NCI-H1694 treated with DMSO at 0.1 percent for 48 hours (cell line): ENCODE measurements around the gene CACNA1D.

Experiments used
- DNase-seq: peaks from one replicate; lab custom pipeline; 2025; lab: John Stamatoyannopoulos, UW

Gene CACNA1D

DNA sequence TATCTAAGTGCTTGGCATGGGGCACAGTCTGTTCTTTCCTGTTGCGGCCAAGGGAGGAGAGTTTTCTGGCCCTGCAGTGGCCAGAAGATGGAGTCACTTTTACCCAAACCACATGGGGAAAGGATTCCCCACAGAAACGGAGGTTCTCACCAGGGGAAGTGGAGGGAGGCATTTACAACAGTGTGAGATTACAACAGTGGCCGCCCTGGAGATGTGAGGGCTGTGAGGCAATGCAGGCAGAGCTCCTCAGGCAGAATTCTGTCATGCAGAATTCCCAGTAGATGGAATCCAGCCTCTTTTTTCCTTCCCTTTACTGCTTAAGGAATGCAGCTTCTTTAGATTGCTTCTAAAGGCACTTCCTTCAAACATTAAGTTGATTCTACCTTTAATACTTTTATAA is 83.1 kb downstream of the CACNA1D start:
- DNase-seq: no peak

DNA sequence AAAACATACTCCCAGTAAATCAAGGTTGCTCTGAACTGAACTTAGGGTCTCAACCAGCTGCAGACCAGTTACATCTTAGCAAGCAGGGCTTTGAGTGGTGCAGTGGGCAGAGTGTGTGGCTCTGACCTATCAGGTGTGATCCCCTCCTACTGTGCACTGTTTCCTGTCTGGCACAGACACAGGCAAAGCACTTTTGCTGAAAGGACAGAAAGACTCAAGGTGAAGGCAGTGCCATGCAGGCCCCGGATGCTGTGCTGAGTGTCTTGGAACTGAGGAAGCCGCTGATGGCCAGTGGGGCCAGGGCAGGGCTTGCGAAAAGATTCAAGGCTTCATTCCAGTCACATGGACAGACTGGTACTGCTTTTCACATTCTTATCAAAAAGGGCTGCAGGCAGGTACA is 85.2 kb downstream of the CACNA1D start:
- no peak for DNase-seq

DNA sequence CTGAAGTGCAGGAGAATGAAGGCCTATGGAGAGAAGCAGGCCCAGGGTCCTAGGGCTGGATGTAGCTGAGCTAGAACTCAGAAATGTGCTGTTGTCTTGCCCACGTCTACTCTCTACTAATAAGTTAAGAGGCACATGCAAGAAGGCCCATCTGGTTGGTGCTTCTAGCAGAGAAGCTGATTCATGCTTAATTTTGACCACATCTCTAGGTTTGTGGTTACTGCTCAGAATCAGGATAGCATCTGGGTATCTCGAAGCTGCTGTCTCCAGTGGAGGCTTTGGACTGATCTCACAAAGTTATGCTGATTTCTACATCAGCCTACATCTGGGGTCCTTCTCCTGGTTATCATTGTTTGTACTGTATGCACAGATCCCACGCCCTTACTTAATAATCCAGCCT is 87.3 kb downstream of the CACNA1D start:
- no peak for DNase-seq

DNA sequence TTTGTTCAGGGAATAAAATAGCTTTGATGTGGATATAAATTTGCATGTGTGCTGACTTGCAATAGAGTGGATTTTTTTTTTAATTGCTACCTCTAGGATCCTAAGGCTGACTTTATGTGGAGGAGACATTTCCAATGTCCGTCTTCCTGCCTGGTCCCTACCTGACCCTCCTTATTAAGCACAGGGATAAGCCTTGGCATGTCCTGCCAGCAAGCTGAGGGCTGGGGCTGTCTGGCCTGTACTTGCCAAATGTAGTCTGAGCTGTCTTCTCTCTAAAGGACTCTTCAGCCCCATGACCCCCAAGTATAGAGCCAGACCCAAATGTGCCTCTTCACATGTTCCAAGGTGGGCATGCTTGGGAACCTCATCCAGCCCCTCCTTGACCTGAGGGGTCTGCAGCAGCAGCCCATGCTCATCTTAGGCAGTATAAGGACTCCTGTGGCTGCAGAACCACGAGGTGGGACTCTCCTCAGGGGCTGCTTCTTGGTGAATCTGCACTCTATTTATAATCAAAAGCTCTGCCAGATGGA is 88.8 kb downstream of the CACNA1D start:
- no peak for DNase-seq

DNA sequence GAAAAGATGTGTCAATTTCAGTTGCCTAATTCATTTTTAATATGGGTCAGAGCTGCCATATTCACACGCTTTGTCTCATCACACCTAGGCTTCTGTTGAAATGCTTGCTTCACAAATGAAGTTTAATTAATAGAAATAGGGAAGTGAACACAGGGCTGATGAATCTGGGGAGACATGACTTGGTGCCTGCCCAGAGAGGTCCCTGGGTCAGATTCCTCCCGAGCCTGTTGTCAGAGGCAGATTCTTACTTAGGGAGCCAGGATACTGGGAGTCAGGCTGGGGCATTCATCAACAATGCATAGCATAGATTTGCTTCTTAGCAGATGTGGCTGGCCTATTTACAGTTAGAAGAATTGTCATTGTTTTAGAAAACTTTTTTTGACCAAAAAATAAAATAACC is 90.6 kb downstream of the CACNA1D start:
- DNase-seq: no peak

DNA sequence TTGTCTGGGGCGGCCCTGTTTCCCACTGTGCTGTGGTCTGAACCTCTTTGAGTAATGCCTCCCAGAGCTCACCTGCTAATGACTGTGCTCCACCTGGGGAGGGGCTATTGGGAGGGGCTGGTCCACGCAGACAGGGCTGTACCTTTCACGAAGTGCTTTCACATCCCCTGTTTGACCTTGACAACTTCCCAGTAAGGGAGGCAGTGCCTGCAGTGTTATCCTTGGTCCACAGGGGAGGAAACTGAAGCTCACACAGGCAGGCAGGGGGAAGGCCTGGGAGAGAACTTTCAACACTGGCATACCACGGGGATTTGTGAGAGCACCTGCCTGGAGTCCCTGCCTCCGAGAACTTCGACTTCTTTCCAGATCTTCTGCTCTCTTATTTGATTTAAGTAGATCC is 91.2 kb downstream of the CACNA1D start:
- no peak for DNase-seq

DNA sequence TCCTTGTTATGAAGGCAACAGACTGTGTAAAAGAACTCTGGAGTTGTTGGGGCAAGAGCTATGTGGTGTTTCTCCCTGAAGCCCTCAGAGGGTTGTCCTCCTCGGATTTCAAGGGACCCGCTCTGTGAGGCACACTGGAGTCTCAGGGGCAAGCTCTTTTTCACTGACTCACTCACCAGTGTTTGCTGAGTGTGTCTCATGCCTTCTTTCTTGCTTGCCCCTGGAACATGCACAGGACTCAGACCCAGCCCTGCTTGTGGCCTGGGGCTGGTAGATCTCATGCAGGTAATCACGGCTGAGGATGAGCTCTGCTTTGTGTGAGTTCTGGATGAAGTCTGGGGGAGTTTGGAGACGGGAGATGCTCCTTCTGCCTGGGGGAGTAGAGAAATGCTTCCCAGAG is 93.7 kb downstream of the CACNA1D start:
- no peak for DNase-seq

DNA sequence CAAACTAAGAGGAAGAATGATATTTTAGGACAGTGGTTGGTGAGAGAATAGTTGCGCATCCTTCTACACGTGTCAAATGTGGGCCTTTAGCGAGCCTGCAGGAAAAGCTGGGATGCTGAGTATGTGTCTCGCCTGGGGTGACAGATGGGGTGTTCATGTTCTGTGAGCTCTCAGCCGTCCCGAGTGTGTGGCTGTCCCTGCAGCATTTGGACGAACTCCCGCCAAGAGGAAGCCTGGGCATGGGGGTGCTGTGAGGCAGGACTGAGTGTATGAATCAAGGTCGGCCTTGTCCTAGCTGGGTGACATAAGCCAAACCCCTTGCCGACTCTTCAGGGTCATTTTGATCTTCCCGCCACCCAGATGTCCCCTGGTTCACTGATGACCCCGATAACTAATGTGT is 94.8 kb downstream of the CACNA1D start:
- no peak for DNase-seq

DNA sequence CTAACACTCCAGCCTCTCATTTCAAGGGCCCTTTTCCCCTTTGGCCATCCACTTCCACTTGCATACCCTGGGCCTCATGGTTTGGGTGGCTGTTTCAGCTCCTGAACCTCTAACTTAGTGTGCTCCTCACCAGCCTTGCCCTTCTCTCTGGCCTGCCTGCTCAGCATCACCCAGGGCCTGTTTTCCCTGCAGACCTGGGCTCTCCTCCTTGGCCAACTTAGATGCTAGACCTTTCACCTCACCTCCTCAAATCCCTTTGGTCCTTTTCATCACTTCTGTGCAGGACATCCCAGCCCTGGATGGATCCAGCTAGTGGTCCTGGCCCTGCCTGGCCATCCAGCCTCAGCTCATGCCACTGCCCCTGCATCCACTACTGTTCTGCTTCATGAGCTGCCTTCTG is 95.4 kb downstream of the CACNA1D start:
- no peak for DNase-seq

DNA sequence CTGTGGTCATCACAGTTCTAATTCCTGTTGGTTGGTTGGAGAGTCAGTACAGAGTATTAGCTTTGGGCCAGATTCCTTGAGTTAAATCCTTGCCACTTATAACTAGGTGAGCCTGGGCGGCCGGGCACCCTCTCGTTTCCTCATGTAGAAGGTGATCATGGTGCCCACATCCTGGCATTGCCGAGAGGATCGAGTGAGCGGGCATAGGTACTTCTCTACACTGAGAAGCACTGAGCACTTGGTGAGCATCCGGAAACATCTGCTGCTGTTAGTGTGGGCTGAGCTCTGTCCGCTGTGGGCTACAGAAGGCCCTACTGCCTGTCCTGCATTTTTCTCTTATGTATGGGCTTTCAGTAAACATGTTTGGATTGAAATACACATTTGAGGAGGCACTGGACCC is 96.2 kb downstream of the CACNA1D start:
- no peak for DNase-seq

DNA sequence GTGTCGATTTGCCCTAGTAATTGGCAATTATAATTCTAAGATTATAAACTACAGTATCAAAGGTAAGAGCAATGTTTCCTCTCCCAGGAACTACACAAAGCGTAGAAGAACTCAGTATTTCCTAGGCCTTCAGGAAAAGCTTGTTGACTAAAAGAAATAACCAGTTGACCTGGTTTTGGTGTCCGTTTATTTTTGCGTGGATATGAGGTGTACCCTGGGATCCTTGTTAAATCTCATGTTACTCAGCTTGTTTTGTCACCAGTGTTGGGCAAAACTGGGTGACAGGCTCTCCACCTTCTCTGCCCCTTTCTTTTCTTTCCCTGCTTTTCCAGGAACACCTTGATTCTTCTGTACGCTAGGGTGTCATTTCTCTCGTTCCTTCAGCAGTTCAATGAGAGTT is 97.2 kb downstream of the CACNA1D start:
- DNase-seq: no peak

DNA sequence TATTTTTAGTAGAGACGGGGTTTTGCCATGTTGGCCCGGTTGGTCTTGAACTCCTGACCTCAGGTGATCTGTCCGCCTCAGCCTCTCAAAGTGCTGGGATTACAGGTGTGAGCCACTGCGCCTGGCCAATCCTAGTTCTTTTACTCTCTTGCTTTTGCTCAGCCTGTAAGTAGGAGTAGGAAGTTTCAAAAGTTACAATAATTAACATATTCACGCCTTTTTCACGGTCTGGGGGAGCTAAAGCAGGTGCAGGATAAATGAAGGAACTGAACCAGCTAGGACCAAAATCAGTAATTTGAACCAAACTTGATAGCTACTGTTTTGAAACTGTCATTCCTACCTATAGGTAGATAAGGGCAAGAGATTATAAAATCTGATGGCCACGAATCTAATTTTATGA is 98.5 kb downstream of the CACNA1D start:
- DNase-seq: no peak

DNA sequence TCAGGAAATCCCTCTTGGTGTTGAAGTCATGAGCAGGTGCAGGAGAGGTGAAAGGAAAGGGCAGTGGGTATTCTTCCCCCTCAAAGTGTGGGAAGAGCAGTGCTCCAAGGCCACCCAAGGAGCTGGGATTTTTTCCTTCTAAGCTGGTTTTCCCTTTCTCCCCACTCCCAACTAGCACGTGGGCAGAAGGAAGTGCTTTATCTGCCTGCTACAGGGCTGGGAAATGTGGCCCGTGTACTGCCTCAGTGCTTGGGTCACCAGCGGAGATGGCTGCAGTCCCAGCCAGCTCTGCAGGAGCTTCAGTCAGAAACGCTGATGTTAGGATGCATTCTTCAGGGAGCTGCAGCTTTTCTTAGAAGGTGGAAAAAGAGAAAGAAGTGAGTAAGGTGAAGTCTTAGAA is 99.2 kb downstream of the CACNA1D start:
- DNase-seq: no peak

DNA sequence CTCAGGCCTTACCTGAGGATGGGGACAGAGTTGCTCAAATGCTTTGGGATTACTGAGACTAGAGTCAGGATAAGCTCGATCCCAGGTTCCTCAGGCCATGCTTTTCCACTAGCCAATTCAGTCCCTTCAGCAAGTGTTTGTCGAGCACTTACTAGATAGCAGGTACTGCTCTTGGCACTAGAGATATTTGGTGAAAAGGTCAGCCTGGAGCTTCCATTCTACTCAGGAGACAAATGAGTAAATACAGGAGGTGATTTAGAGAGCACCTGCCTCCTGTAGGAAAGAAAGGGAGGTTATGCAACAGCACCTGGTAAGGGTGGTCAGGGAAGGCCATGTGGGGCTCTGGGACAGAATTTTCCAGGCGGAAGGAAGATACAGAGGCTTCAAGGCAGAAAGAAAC is 99.9 kb downstream of the CACNA1D start:
- DNase-seq: no peak

DNA sequence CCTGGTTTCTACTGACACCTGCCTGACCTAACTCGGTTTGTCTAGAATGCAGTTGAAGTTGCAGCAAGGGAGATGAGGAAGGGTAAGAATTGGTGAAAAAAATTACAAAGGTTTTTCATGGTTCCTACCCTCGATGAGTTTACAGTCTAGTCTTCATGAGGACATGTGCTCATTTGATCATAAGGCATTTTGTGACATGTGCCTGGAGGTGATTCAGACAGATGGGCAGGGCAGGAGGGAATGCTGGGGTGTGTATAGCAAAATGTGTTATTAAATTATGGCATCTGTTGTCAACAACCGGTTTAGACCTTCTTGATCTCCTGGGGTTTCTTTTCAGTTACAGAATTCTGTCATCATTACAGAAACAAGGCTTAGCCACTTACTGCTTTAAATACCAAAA is 101.2 kb downstream of the CACNA1D start:
- DNase-seq: peak; percentile 7

DNA sequence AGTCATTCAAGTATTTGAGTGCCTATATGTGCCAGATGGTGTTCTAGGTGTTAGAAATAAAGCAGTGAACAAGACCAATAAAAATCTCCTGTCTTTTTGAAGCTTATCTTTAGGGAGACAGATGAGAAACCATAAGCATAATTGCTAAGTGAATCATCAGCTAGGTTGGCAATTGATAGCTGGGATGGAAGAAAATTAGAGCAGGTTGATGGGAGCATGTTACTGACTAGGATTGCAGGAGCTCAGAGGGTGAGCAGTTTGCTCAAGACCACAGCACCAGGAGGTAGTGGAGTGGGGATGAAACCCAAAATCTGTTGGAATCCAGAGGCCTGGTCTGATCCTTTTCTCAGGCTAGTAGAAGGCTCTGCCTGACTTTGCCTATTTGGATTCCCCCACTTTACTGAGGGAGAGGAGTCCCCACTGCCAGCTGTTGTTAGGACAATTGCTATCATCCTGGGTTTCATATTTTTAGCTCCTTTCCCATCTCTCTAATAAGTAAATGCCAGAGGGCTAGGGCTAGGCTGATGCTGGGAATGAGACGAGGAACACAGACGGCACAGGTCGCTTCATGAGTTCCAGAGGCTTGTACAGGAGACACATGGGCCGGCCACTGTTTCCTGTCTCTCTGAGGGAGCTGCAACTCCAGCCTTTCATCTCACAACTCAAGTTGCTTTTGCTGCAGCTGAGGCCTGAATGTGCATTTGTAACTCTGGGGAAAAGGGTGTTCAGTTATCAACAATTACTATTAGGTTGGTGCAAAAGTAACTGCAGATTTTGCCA is 102.9 kb downstream of the CACNA1D start:
- DNase-seq: no peak

DNA sequence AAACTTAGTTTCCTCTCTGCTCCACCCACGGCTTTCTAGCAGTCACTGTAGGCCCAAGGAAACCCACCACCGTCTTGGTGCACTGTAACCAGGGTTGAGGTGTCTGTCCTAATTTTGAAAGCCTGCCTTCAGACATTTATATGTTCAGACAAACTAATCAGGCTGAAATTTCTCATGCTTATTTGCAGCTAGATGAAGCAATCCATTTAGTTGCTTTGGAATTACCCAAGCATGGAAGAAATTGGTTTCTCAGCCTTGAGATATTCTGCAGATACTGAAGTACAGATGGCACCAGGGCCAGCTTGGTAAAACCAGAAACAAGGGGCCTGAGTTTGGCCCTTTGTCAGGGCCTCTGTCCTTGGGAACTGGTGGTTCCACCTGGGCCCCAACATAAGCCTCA is 105.4 kb downstream of the CACNA1D start:
- no peak for DNase-seq

DNA sequence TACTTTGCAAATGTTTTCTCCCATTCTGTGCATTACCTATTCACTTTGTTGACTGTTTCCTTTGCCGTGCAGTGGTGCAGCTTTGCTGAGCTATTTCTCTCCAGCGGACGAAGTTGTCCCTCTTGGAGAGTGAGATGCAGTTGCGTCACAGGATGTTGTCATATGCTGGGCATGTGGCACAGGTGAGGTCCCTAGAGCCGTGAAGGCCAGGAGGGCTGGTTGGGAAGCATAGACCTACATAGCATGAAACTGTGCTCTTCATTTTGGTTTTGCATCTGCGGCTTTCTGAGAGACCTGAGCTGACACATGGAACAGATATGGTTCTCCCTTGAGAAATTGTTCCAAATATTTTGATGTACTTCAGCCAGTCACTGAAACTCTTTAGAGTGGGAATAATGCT is 108.5 kb downstream of the CACNA1D start:
- no peak for DNase-seq

DNA sequence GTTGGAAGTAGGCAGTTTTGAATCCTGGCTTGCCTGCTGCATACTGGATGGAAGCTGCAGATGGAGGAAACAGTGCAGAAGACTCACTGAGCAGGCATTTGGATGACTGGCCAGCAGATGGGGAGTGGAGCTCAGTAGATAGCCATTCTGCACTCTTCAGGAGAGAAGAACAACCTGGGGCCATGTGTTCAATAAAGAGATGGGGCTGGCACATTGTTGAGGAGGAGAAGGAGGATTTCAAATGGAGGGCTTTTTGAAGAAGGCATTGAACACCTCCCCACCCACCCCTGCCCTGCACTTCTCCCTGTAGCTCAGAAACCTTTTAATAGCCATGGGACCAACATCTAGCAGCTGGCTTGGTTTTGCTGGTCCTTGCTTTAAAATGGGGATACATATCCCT is 109.8 kb downstream of the CACNA1D start:
- no peak for DNase-seq

DNA sequence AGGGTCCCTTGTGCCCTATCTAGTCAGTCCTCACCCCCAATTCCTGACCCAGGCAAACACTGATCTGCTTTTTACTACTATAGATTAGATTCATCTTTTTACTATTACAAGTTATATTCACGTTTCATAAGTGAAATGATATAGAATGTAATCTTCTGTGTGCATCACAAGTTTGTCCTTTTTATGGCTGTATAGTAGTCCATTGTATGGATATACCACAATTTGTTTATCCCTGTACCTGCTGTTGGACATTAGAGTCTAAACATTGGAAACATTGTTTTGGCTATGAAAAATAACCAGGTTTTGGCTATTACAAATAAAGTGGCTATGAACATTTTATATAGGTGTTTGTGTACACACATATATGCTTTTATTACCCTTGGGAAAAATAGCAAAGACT is 112.4 kb downstream of the CACNA1D start:
- DNase-seq: no peak

DNA sequence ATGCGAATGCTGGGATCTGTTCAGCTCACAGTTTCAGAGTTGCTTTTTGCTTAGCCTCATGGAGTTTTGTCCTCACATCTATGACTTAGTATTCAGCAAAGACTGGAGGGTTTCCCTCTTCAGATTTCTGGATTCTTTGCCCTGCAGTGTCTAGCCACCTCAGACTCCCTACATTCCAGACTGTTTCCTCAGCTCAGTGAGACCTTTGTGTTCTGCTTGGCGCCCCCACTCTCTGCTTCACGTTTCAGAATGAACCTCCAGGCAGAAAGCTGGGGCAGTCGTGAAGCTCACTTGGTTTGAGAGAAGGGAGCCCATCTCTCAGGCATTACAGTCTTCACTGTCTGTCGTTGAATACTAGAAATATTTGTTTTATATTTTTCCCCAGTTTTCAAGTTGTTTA is 118.1 kb downstream of the CACNA1D start:
- no peak for DNase-seq

DNA sequence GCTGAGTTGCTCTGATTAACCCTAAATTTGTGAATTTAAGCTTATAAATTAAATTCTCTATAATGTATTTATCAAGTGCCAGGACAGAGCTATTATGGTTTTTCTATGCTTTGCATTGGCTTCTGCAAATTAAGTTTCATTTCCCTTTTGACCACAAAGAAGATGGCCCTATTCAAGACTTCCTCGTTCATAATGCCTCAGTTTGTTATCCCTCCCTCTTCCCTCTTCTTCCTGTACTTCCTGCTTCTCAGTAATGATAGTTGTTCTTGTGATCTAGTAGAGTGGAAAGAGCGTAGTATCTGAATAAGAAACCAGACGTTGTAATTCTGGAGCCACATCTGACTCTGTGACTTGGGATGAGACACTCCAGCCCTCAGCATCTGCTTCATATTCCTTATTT is 118.7 kb downstream of the CACNA1D start:
- DNase-seq: no peak

DNA sequence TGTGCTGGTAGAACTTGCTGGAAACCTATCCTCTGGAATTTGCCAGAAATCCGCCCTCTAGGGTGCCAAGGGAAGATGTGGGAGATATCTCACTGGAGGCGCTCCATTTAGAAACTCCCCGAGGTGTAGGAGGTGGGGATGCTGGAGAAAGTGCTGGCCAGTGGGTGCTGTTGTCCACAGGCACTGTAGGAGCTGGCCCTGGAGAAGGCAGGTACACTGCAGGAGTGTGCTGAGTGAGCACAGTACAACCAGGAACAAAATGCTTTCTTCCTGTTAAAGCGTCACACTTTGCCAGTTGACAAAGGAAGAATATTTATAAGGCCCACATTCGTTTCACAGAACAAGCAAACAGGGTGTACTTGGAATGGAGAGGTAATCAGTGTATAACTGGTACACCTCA is 119.9 kb downstream of the CACNA1D start:
- DNase-seq: no peak

DNA sequence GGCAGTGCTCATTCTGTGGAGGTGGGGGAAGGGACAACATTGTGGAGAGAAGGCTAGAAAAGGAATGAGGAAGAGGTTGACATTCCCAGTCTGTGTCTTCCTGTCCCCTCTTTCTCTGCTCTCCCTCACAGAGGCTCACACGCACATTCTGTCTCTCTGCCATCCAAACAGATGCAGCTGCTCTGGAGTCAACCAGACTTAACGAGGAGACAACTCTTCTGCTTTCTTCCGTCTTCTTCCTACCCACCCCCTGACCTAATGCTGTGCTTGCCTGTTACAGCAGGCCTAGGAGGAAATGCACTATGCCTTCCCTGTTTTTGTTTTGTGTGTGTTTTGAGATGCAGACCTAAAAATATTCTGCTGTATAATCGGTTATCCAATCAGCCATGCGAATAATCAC is 121.9 kb downstream of the CACNA1D start:
- DNase-seq: no peak
